ELF-1 (cell line): ENCODE measurements around the gene SEPTIN12.

Experiments
- DNase-seq: peaks from one replicate; pipeline ENCODE4 v3.0.0-alpha.2; 2016; ENCODE audit warnings: low read depth, low spot score

SEPTIN12 gene

DNA sequence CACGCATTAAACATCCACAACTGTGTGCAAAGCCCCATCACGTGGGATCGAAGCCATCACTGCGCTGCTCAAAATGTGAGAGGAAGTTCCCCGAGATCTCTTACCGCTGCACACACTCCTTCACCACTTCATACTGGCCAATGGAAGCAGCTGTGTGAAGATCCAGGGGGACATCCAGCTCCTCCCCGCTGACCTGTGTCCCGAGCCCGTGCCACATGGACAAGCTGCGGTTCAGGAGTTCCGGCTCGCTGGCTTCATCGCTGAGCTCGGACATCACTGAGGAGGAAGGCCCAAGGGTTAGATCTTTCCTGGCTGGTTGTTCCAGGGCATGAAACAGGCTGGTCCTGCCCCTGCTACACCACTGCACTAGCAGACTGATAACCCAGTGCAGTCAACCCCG, 58.3 kb downstream of the SEPTIN12 start:
- DNase-seq = no peak

DNA sequence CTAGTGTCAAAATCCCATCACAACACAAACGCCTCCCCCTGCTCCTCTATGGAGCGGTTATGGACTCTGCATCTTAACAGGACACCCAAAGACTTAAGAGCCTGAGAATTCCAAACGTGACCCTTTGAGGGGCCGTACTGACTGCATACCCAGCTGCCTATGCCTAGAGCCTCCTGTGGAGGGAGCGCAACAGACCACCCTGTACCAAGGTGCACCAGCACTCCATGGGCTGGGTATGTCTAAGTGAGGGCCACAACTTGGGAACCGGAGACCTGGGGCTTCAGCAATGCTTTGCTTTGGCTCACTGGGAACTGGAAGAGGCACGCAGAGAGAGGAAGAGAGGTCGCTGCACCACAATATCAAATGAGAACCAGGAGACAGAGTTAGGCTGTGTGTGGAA, 59.5 kb downstream of the SEPTIN12 start:
- DNase-seq = no peak
